Keratinocyte (primary cell): Measurements from ENCODE around the gene NPLOC4. TPM values are rescaled to one million over a fixed set of nuclear protein-coding genes. Genes with fewer than 3 reads are reported as not detected.

Source experiments
- DNase-seq: peaks from one replicate; pipeline ENCODE4 v3.0.0-alpha.2; 2011; ENCODE audit warnings: low read depth, missing footprints, low spot score
- FAIRE-seq: peaks from 2 replicates; lab custom pipeline; 2011; peaks lifted over from hg19 to GRCh38; lab: Jason Lieb, UNC
- H2AFZ ChIP-seq: 2 replicates; pipeline ENCODE4 v1.6.0; 2012; ENCODE audit warnings: low read length, control low read depth, inconsistent platforms; ENCODE audit not compliant: control insufficient read depth
- H3K27ac ChIP-seq: 2 replicates; pipeline ENCODE4 v1.5.1; 2011; ENCODE audit warnings: low read length; ENCODE audit not compliant: control insufficient read depth, insufficient read depth
- H3K27me3 ChIP-seq: 3 replicates; pipeline ENCODE4 v1.6.0; 2011; ENCODE audit warnings: low read length; ENCODE audit not compliant: control insufficient read depth, insufficient read depth; ENCODE audit errors: extremely low read depth
- H3K36me3 ChIP-seq, 2 experiments: 2 replicates in 1 of 2; 3 replicates in 1 of 2; pipeline ENCODE4 v1.5.1; 2011; ENCODE audit warnings: low read length in 2 of 2, mild to moderate bottlenecking in 1 of 2; ENCODE audit not compliant: control insufficient read depth in 2 of 2, insufficient read depth in 2 of 2; ENCODE audit errors: extremely low read depth in 1 of 2
- H3K4me1 ChIP-seq: 3 replicates; pipeline ENCODE4 v1.5.1; 2011; ENCODE audit warnings: low read length; ENCODE audit not compliant: control insufficient read depth, insufficient read depth; ENCODE audit errors: extremely low read depth
- H3K4me2 ChIP-seq: 3 replicates; pipeline ENCODE4 v1.6.0; 2011; ENCODE audit warnings: low read depth, low read length; ENCODE audit not compliant: control insufficient read depth, insufficient read depth; ENCODE audit errors: extremely low read depth
- H3K4me3 ChIP-seq, 3 experiments: fragments of 200-600 bp in 1 of 3; sonication (generic) in 1 of 3; 2 replicates in 2 of 3; 3 replicates in 1 of 3; pipeline ENCODE4 v1.5.1; 2011 to 2016; ENCODE audit warnings: low read length in 3 of 3, mild to moderate bottlenecking in 3 of 3, control low read depth in 2 of 3, inconsistent platforms in 1 of 3, low read depth in 1 of 3, mixed read lengths in 1 of 3, mixed run types in 1 of 3, moderate library complexity in 1 of 3; ENCODE audit not compliant: control insufficient read depth in 2 of 3, insufficient read depth in 2 of 3; ENCODE audit errors: extremely low read depth in 1 of 3
- H3K79me2 ChIP-seq: 2 replicates; pipeline ENCODE4 v1.6.0; 2012; ENCODE audit warnings: low read length; ENCODE audit not compliant: control insufficient read depth, insufficient read depth
- H3K9ac ChIP-seq: 3 replicates; pipeline ENCODE4 v1.6.0; 2011; ENCODE audit warnings: low read length; ENCODE audit not compliant: control insufficient read depth, insufficient read depth; ENCODE audit errors: extremely low read depth
- H3K9me1 ChIP-seq: 3 replicates; pipeline ENCODE4 v1.6.0; 2011; ENCODE audit warnings: low read length; ENCODE audit not compliant: control insufficient read depth, insufficient read depth; ENCODE audit errors: extremely low read depth
- H3K9me3 ChIP-seq: 2 replicates; pipeline ENCODE4 v1.5.1; 2012; ENCODE audit warnings: low read depth, low read length; ENCODE audit not compliant: control insufficient read depth
- H4K20me1 ChIP-seq: 3 replicates; pipeline ENCODE4 v1.6.0; 2011; ENCODE audit warnings: low read length; ENCODE audit not compliant: control insufficient read depth, insufficient read depth; ENCODE audit errors: extremely low read depth
- CTCF ChIP-seq, 3 experiments: IDR thresholded peaks in 1 of 3; conservative IDR thresholded peaks in 1 of 3; optimal IDR thresholded peaks in 1 of 3; 2 replicates in 2 of 3; 3 replicates in 1 of 3; pipeline versions ENCODE3 to v1.5.1; 2011; ENCODE audit warnings: low read length in 3 of 3, mild to moderate bottlenecking in 3 of 3, moderate library complexity in 2 of 3, control low read depth in 1 of 3, inconsistent platforms in 1 of 3; ENCODE audit not compliant: insufficient read depth in 2 of 3; ENCODE audit errors: extremely low read depth in 1 of 3
- EZH2 ChIP-seq: IDR thresholded peaks from one replicate; pipeline ENCODE4 v1.6.1; 2012; ENCODE audit warnings: inconsistent platforms, mild to moderate bottlenecking, low read length, moderate library complexity
- dilution Hi-C: fragments of 300-500 bp; cut with MboI; formaldehyde crosslinking; loops from one replicate; pipeline ENCODE4 v1.7.0; 2020; ENCODE audit warnings: low sequenced_read_pairs; ENCODE audit not compliant: extremely low pct_ligation_motif_present
- polyA plus RNA-seq, 5 experiments: library from polyadenylated mRNA; depleted of rRNA in 3 of 5; stranded (reverse) in 3 of 5; stranded (forward) in 1 of 5; unstranded in 1 of 5; fragments of >200 nt; gene quantifications; 1 replicate in 1 of 5; 2 replicates in 3 of 5; 3 replicates in 1 of 5; pipeline versions ENCODE4 v1.2.1 to v1.2.3, GENCODE V29; 2011 to 2012; ENCODE audit warnings: missing spikeins in 2 of 5, low read depth in 1 of 5, low replicate concordance in 1 of 5

NPLOC4 gene
- polyA plus RNA-seq, 1 donor (not counting 4 experiments of a cell fraction or from before 2014, with no cell fraction given) = 64.0 TPM

- H3K4me3 ChIP-seq = peak overlapping the region in 2 of 3 experiments; percentile 18 to 29
- H3K27ac ChIP-seq = peak overlapping the region; percentile 28
- TF ChIP-seq CTCF (optimal IDR thresholded peaks at IDR 0.05 in 1 of 3, IDR thresholded peaks at IDR 0.05 in 1 of 3, conservative IDR thresholded peaks at IDR 0.05 in 1 of 3; ENCODE audit: extremely low read depth in 1 of 3, insufficient read depth in 2 of 3, low read length in 3 of 3) (no peak), EZH2 (no peak)
- no peaks in the 10 kb centered on the region for H3K9me3 ChIP-seq
- H2AFZ ChIP-seq = no peak overlapping the region
- peaks cover 2% of the 10 kb centered on the region for H3K9me1 ChIP-seq
- DNase-seq (no peak), FAIRE-seq (peak; percentile 78)
- H3K36me3 ChIP-seq = peaks cover 34 to 62% of the 10 kb centered on the region in 2 experiments
- H3K27me3 ChIP-seq = no peaks in the 10 kb centered on the region
- peaks cover 26% of the 10 kb centered on the region for H3K4me1 ChIP-seq
- peaks cover 3% of the 10 kb centered on the region for H4K20me1 ChIP-seq
- H3K9ac ChIP-seq = peak overlapping the region; percentile 13
- peak overlapping the region; percentile 84 for H3K4me2 ChIP-seq
- dilution Hi-C loops = no loop called here
- peaks cover 3% of the 10 kb centered on the region for H3K79me2 ChIP-seq
Observed at GRCh38 chr17:81566461-81567126, 70.3 kb downstream of the NPLOC4 start.

- Histone ChIP-seq H3K36me3 (peaks cover 23 to 53% of the 10 kb centered on the region in 2 experiments), H3K9me1 (peaks cover 2% of the 10 kb centered on the region), H3K27me3 (no peaks in the 10 kb centered on the region), H3K4me1 (peaks cover 26% of the 10 kb centered on the region), H3K9me3 (no peaks in the 10 kb centered on the region), H3K4me2 (no peak overlapping the region), H4K20me1 (peaks cover 3% of the 10 kb centered on the region), H3K27ac (no peak overlapping the region), H3K79me2 (peaks cover 3% of the 10 kb centered on the region), H3K9ac (no peak overlapping the region), H3K4me3 (no peak overlapping the region), H2AFZ (no peak overlapping the region)
- no peak for DNase-seq
- TF ChIP-seq CTCF (optimal IDR thresholded peaks at IDR 0.05 in 1 of 3, IDR thresholded peaks at IDR 0.05 in 1 of 3, conservative IDR thresholded peaks at IDR 0.05 in 1 of 3; ENCODE audit: extremely low read depth in 1 of 3, insufficient read depth in 2 of 3, low read length in 3 of 3) = no peak
- no peak for TF ChIP-seq EZH2
- no peak for FAIRE-seq
- dilution Hi-C loops = no loop called here
Observed at GRCh38 chr17:81565231-81565630, 71.7 kb downstream of the NPLOC4 start.
